Measurements from ENCODE around the gene PLD2. TPM values are rescaled to one million over a fixed set of nuclear protein-coding genes. Genes with fewer than 3 reads are reported as not detected.

Gene PLD2
- total and polyA plus RNA-seq, 9 of the 15 experiments (the other 6 are each of a cell fraction or from before 2014, with no cell fraction given), result 0.20 to 7.5 (median 3.3) TPM

DNA sequence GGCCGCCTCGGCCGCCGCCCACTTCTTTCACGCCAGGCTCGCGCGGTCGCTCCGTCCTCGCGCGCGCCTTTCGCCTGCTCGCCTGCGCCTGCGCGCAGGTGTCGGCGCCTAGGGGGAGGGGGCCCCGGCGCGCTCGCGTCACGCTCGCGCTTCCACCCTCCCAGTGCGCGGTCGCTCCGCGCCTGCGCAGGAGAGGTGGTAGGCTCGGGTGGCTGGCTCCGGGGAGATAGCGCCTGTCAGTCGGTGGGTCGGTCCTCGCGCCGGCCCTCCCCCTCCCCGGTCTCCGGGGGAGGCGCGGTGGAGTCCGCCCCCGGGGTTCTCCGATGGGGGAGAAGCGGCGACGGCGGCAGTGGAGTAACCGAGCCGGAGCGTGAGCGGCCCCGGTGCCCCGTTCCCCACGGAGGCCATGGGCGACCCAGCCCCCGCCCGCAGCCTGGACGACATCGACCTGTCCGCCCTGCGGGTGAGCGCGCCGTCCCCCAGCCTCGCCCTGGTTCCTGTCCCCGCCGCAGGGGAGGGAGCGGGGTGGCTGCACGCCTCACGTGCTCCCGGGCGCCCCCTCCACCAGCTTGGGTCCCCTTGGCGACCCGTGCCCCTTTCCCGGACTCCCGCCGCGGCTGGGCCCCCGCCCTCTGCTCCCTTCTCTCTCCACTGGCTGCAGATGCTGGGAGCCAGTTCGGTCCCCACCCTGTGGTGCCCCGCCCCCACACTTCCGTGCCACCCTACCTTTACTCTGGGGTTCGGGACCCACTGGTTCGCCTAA, 26.4 kb downstream of the PLD2 start, which contains the start of gene MINK1 (continued):
- no peak for TF ChIP-seq E2F4 (CRISPR knock-in tag; IDR thresholded peaks at IDR 0.05; ENCODE audit: low read depth)
- no peak for TF ChIP-seq ZNF253 (CRISPR knock-in tag; conservative IDR thresholded peaks at IDR 0.05)
- TF ChIP-seq SMAD4 (CRISPR knock-in tag; conservative IDR thresholded peaks at IDR 0.05), result peak; percentile 68; the same call in 1 of the 2 replicates
- TF ChIP-seq ILF3 (IDR thresholded peaks at IDR 0.05; ENCODE audit: borderline replicate concordance), result no peak
- no peak for TF ChIP-seq SRF (CRISPR knock-in tag; IDR thresholded peaks at IDR 0.05)
- TF ChIP-seq CHD7 (IDR thresholded peaks at IDR 0.05; ENCODE audit: low read depth, low read length), result no peak
- TF ChIP-seq, protein P1, sequence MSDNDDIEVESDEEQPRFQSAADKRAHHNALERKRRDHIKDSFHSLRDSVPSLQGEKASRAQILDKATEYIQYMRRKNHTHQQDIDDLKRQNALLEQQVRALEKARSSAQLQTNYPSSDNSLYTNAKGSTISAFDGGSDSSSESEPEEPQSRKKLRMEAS (CRISPR knock-in tag; IDR thresholded peaks at IDR 0.05), result peak; percentile 24; the same call in 1 of the 2 replicates
- no peak for TF ChIP-seq BCLAF1 (IDR thresholded peaks at IDR 0.05; ENCODE audit: borderline replicate concordance in 1 of 2, control insufficient read depth in 1 of 2, low read depth in 2 of 2, low read length in 1 of 2)
- no peak for TF ChIP-seq ZNF717 (CRISPR knock-in tag; IDR thresholded peaks at IDR 0.05)
- TF ChIP-seq SRSF3 (IDR thresholded peaks at IDR 0.05; ENCODE audit: insufficient read depth, low read length), result no peak
